H1 (cell line): ENCODE results near the gene GNB5. TPM values are rescaled to one million over a fixed set of nuclear protein-coding genes. Genes with fewer than 3 reads are reported as not detected.

Experiments
- CTCF ChIA-PET: fragments of 300-600 bp; sonication (Branson Sonifier 250); formaldehyde crosslinking; loops from one replicate; lab custom pipeline; 2021; ENCODE audit not compliant: partially characterized antibody; lab: Charles Lee
- POLR2A ChIA-PET: fragments of 300-600 bp; sonication (Branson Sonifier 250); formaldehyde crosslinking; loops from one replicate; lab custom pipeline; 2021; ENCODE audit warnings: inconsistent platforms; ENCODE audit not compliant: partially characterized antibody; lab: Charles Lee
- DNase-seq, 2 experiments: peaks; one replicate each; pipeline versions ENCODE4 v3.0.0 to v3.0.0-alpha.2; 2010 to 2022; ENCODE audit warnings: low spot score in 2 of 2, low read depth in 1 of 2, mixed read lengths in 1 of 2
- FAIRE-seq: peaks from 2 replicates; lab custom pipeline; 2011; peaks lifted over from hg19 to GRCh38; lab: Jason Lieb, UNC
- H2AFZ ChIP-seq: 2 replicates; pipeline ENCODE4 v1.8.1; 2012; ENCODE audit warnings: low read length, inconsistent platforms
- H2AK5ac ChIP-seq: 2 replicates; pipeline ENCODE4 v1.6.1; 2013; ENCODE audit warnings: low read depth, low read length
- H2BK120ac ChIP-seq: replicated peaks from 2 replicates; pipeline ENCODE3; 2013; ENCODE audit warnings: low read depth, low read length, inconsistent platforms
- H2BK12ac ChIP-seq: 2 replicates; pipeline ENCODE4 v1.6.1; 2013; ENCODE audit warnings: low read depth, low read length
- H2BK15ac ChIP-seq: 2 replicates; pipeline ENCODE4 v1.6.1; 2013; ENCODE audit warnings: low read length
- H2BK20ac ChIP-seq: 2 replicates; pipeline ENCODE4 v1.6.1; 2013; ENCODE audit warnings: low read length
- H2BK5ac ChIP-seq: 2 replicates; pipeline ENCODE4 v1.6.1; 2013; ENCODE audit warnings: low read depth, low read length
- H3K14ac ChIP-seq: 2 replicates; pipeline ENCODE4 v1.6.1; 2013; ENCODE audit warnings: inconsistent platforms; ENCODE audit not compliant: insufficient read length
- H3K18ac ChIP-seq: 2 replicates; pipeline ENCODE4 v1.6.1; 2013; ENCODE audit warnings: low read length; ENCODE audit errors: extremely low read depth
- H3K23ac ChIP-seq: 2 replicates; pipeline ENCODE4 v1.6.1; 2013; ENCODE audit warnings: inconsistent platforms; ENCODE audit not compliant: insufficient read length
- H3K23me2 ChIP-seq: 2 replicates; pipeline ENCODE4 v1.6.1; 2013; ENCODE audit warnings: low read depth, low read length
- H3K27ac ChIP-seq: 2 replicates; pipeline ENCODE4 v1.6.1; 2011; ENCODE audit warnings: low read depth, low read length, inconsistent platforms
- H3K27me3 ChIP-seq, 4 experiments: replicated peaks in 1 of 4; 1 replicate in 1 of 4; 2 replicates in 3 of 4; pipeline versions ENCODE4 v1.6.1 to v1.8.1; 2011 to 2013; ENCODE audit warnings: low read length in 3 of 4, mild to moderate bottlenecking in 3 of 4, inconsistent platforms in 2 of 4, mixed read lengths in 2 of 4, moderate library complexity in 1 of 4; ENCODE audit not compliant: control insufficient read depth in 3 of 4, insufficient read depth in 3 of 4; ENCODE audit errors: extremely low read depth in 1 of 4
- H3K36me3 ChIP-seq, 4 experiments: 2 replicates each; pipeline versions ENCODE4 v1.6.1 to v1.8.1; 2011 to 2013; ENCODE audit warnings: mild to moderate bottlenecking in 4 of 4, low read length in 3 of 4, moderate library complexity in 2 of 4, control low read depth in 1 of 4, inconsistent platforms in 1 of 4; ENCODE audit not compliant: insufficient read depth in 4 of 4, control insufficient read depth in 2 of 4
- H3K4ac ChIP-seq: replicated peaks from 2 replicates; pipeline ENCODE3; 2013; ENCODE audit warnings: low read length, low read depth, mixed read lengths, inconsistent platforms; ENCODE audit not compliant: insufficient read length
- H3K4me1 ChIP-seq, 4 experiments: replicated peaks in 1 of 4; 1 replicate in 1 of 4; 2 replicates in 3 of 4; pipeline versions ENCODE4 v1.6.1 to v1.8.1; 2011 to 2013; ENCODE audit warnings: low read length in 3 of 4, inconsistent platforms in 2 of 4, mixed read lengths in 1 of 4; ENCODE audit not compliant: insufficient read depth in 4 of 4, control insufficient read depth in 3 of 4
- H3K4me2 ChIP-seq, 2 experiments: 2 replicates each; pipeline versions ENCODE4 v1.6.1 to v1.8.1; 2011 to 2013; ENCODE audit warnings: low read depth in 2 of 2, low read length in 2 of 2, control low read depth in 1 of 2, inconsistent platforms in 1 of 2, mild to moderate bottlenecking in 1 of 2; ENCODE audit not compliant: insufficient read depth in 1 of 2
- H3K4me3 ChIP-seq, 4 experiments: fragments of 200-600, 300-600 bp in 1 of 4; sonication (generic), shearing (Covaris generic), sonication (Bioruptor Twin) in 1 of 4; 2 replicates each; pipeline versions ENCODE4 v1.5.1 to v1.8.1; 2011 to 2016; ENCODE audit warnings: low read length in 4 of 4, low read depth in 3 of 4, control low read depth in 2 of 4, inconsistent platforms in 2 of 4, mild to moderate bottlenecking in 2 of 4, mixed read lengths in 1 of 4, moderate library complexity in 1 of 4; ENCODE audit not compliant: insufficient read depth in 2 of 4; ENCODE audit errors: extremely low read depth in 1 of 4
- H3K56ac ChIP-seq: replicated peaks from 2 replicates; pipeline ENCODE3; 2013; ENCODE audit warnings: low read depth, mild to moderate bottlenecking, mixed read lengths, low read length, inconsistent platforms; ENCODE audit not compliant: insufficient read length
- H3K79me1 ChIP-seq: 2 replicates; pipeline ENCODE4 v1.6.1; 2013; ENCODE audit warnings: low read depth, low read length, control low read depth
- H3K79me2 ChIP-seq, 2 experiments: 2 replicates each; pipeline versions ENCODE4 v1.6.1 to v1.8.1; 2012 to 2013; ENCODE audit warnings: low read length in 2 of 2, mild to moderate bottlenecking in 2 of 2, inconsistent platforms in 1 of 2; ENCODE audit not compliant: insufficient read depth in 2 of 2, control insufficient read depth in 1 of 2
- H3K9ac ChIP-seq, 4 experiments: replicated peaks in 1 of 4; 1 replicate in 1 of 4; 2 replicates in 3 of 4; pipeline versions ENCODE4 v1.6.1 to v1.8.1; 2011 to 2013; ENCODE audit warnings: low read depth in 3 of 4, low read length in 3 of 4, control low read depth in 2 of 4, mild to moderate bottlenecking in 2 of 4, moderate library complexity in 2 of 4, inconsistent platforms in 1 of 4; ENCODE audit errors: extremely low read depth in 1 of 4
- H3K9me3 ChIP-seq, 2 experiments: 2 replicates each; pipeline versions ENCODE4 v1.6.1 to v1.8.1; 2012 to 2013; ENCODE audit warnings: mild to moderate bottlenecking in 2 of 2, moderate library complexity in 2 of 2, control low read depth in 1 of 2, inconsistent platforms in 1 of 2, low read depth in 1 of 2, low read length in 1 of 2, mixed read lengths in 1 of 2; ENCODE audit not compliant: insufficient read depth in 2 of 2
- H4K20me1 ChIP-seq, 2 experiments: replicated peaks in 1 of 2; 2 replicates each; pipeline versions ENCODE3 to v1.8.1; 2011 to 2013; ENCODE audit warnings: inconsistent platforms in 2 of 2, low read length in 2 of 2, mild to moderate bottlenecking in 1 of 2; ENCODE audit not compliant: insufficient read depth in 2 of 2, control insufficient read depth in 1 of 2
- H4K5ac ChIP-seq: 2 replicates; pipeline ENCODE4 v1.6.1; 2013; ENCODE audit warnings: low read length, low read depth, mixed read lengths, inconsistent platforms; ENCODE audit not compliant: insufficient read length
- H4K8ac ChIP-seq: 2 replicates; pipeline ENCODE4 v1.8.0; 2013; ENCODE audit warnings: mild to moderate bottlenecking, moderate library complexity, low read length, inconsistent platforms; ENCODE audit not compliant: insufficient read depth; ENCODE audit errors: extremely low read depth
- H4K91ac ChIP-seq: replicated peaks from 2 replicates; pipeline ENCODE3; 2013; ENCODE audit warnings: low read length, mixed read lengths, inconsistent platforms; ENCODE audit not compliant: insufficient read length
- BACH1 ChIP-seq: IDR thresholded peaks from 2 replicates; pipeline ENCODE4 v1.6.1; 2012; ENCODE audit warnings: low read length, improper control_type of control experiment
- GABPA ChIP-seq: IDR thresholded peaks from 2 replicates; pipeline ENCODE4 v1.6.1; 2011; ENCODE audit warnings: mild to moderate bottlenecking, low read length, moderate library complexity, borderline replicate concordance; ENCODE audit not compliant: insufficient read depth
- HDAC2 ChIP-seq, 2 experiments: fragments of 300-600 bp in 1 of 2; sonication (generic) in 1 of 2; IDR thresholded peaks; 2 replicates each; pipeline ENCODE4 v1.6.1; 2011 to 2012; ENCODE audit warnings: low read depth in 2 of 2, low read length in 2 of 2, mild to moderate bottlenecking in 2 of 2, moderate library complexity in 2 of 2, borderline replicate concordance in 1 of 2, inconsistent platforms in 1 of 2
- HDAC6 ChIP-seq: IDR thresholded peaks from one replicate; pipeline ENCODE4 v1.7.1; 2012; ENCODE audit warnings: low read depth, mild to moderate bottlenecking, inconsistent platforms, low read length, moderate library complexity
- JUND ChIP-seq: IDR thresholded peaks from 2 replicates; pipeline ENCODE4 v1.6.1; 2011; ENCODE audit warnings: mild to moderate bottlenecking, improper control_type of control experiment, low read length
- KDM1A ChIP-seq: fragments of 200-600, 300-600 bp; sonication (generic); IDR thresholded peaks from 2 replicates; pipeline ENCODE4 v1.7.1; 2016; ENCODE audit warnings: mild to moderate bottlenecking, low read length, borderline replicate concordance
- NRF1 ChIP-seq: IDR thresholded peaks from 2 replicates; pipeline ENCODE4 v1.6.1; 2011; ENCODE audit warnings: mild to moderate bottlenecking, low read depth, low read length, improper control_type of control experiment
- RAD21 ChIP-seq, 2 experiments: IDR thresholded peaks in 1 of 2; conservative IDR thresholded peaks in 1 of 2; 2 replicates each; pipeline ENCODE4 v1.6.1; 2011; ENCODE audit warnings: low read depth in 2 of 2, low read length in 2 of 2, improper control_type of control experiment in 1 of 2, inconsistent platforms in 1 of 2, mild to moderate bottlenecking in 1 of 2, moderate library complexity in 1 of 2
- RFX5 ChIP-seq: IDR thresholded peaks from 2 replicates; pipeline ENCODE4 v1.6.1; 2011; ENCODE audit warnings: low read depth, low read length, improper control_type of control experiment, borderline replicate concordance
- SIX5 ChIP-seq: IDR thresholded peaks from 2 replicates; pipeline ENCODE4 v1.6.1; 2011; ENCODE audit warnings: mild to moderate bottlenecking, low read depth, low read length
- SP1 ChIP-seq: IDR thresholded peaks from 2 replicates; pipeline ENCODE4 v1.6.1; 2011; ENCODE audit warnings: low read depth, low read length
- SUZ12 ChIP-seq: fragments of 200-600 bp; sonication (generic); IDR thresholded peaks from 2 replicates; pipeline ENCODE4 v1.6.1; 2012; ENCODE audit warnings: mild to moderate bottlenecking, inconsistent platforms, low read length, moderate library complexity, mixed read lengths
- TAF7 ChIP-seq: optimal IDR thresholded peaks from 2 replicates; pipeline ENCODE3; 2011; ENCODE audit warnings: low read depth, mild to moderate bottlenecking, inconsistent platforms, low read length, moderate library complexity, borderline replicate concordance
- TBP ChIP-seq: IDR thresholded peaks from 2 replicates; pipeline ENCODE4 v1.6.1; 2011; ENCODE audit warnings: low read depth, low read length, improper control_type of control experiment
- WGBS, 2 experiments: shearing (Covaris generic) in 1 of 2; methylation state at CpG; one replicate each; pipeline versions ENCODE4 v1.1.6 to v1.1.7; 2013 to 2015; ENCODE audit warnings: low lambda C conversion rate in 2 of 2, mixed read lengths in 2 of 2, inconsistent platforms in 1 of 2, low coverage in 1 of 2, missing lambda C conversion rate in 1 of 2; ENCODE audit not compliant: insufficient replicate concordance in 2 of 2, insufficient coverage in 1 of 2, insufficient read length in 1 of 2; ENCODE audit errors: extremely low coverage in 1 of 2, missing lambda C conversion rate in 1 of 2; 5-methylcytosine and 5-hydroxymethylcytosine counted together
- polyA plus RNA-seq, 7 experiments: library from polyadenylated mRNA; depleted of rRNA in 3 of 7; stranded (reverse) in 5 of 7; unstranded in 2 of 7; fragments of >200 nt in 5 of 7; fragments of 200-250 nt in 2 of 7; gene quantifications; 1 replicate in 5 of 7; 2 replicates in 1 of 7; 4 replicates in 1 of 7; pipeline versions ENCODE4 v1.2.1 to v1.2.3, GENCODE V29; 2011 to 2013; ENCODE audit warnings: missing spikeins in 2 of 7, mixed read lengths in 2 of 7
- total RNA-seq: library from RNA; stranded (reverse); fragmentation: NEBNext Ultra II Directional; extraction: Animal tissue kit (Norgen Biotek cat#: 25700); gene quantifications from 2 replicates; pipeline ENCODE4 v1.2.1, GENCODE V29; 2021

The GNB5 gene
- total and polyA plus RNA-seq, 2 of the 8 experiments (the other 6 are each of a cell fraction or from before 2014, with no cell fraction given): 21.7 to 42.5 TPM

GRCh38 chr15:52146261-52146660 lies 44.9 kb downstream of the GNB5 start:
- H3K9me3 ChIP-seq: no peaks in the 10 kb centered on the region
- H3K79me1 ChIP-seq: no peaks in the 10 kb centered on the region
- no peak overlapping the region for H2BK120ac ChIP-seq
- no peak overlapping the region for H2AFZ ChIP-seq
- H4K8ac ChIP-seq: no peak overlapping the region
- no peak overlapping the region for H4K5ac ChIP-seq
- DNase-seq (no peak), FAIRE-seq (no peak)
- no peaks in the 10 kb centered on the region for H3K23me2 ChIP-seq
- no peaks in the 10 kb centered on the region for H4K20me1 ChIP-seq
- no peak overlapping the region for H2BK15ac ChIP-seq
- no peaks in the 10 kb centered on the region for H3K4me1 ChIP-seq
- H3K56ac ChIP-seq: no peak overlapping the region
- H3K23ac ChIP-seq: no peak overlapping the region
- no peak overlapping the region for H2BK20ac ChIP-seq
- WGBS, 2 experiments: 91% methylated on average over 2 of the region's 2 CpGs; no CpG with 5 or more reads in 1 of the 2 experiments
- H3K27me3 ChIP-seq: no peaks in the 10 kb centered on the region
- H3K27ac ChIP-seq: no peak overlapping the region
- peaks cover 3 to 24% (median 19%) of the 10 kb centered on the region in 4 experiments; a peak in 6 of 8 replicates for H3K36me3 ChIP-seq
- no peak overlapping the region for H3K14ac ChIP-seq
- no peak overlapping the region for H2BK12ac ChIP-seq
- no peak overlapping the region for H3K18ac ChIP-seq
- H3K4me3 ChIP-seq: no peak overlapping the region
- H2AK5ac ChIP-seq: no peak overlapping the region
- no peak overlapping the region for H4K91ac ChIP-seq
- no peaks in the 10 kb centered on the region for H3K79me2 ChIP-seq
- ChIA-PET POLR2A (no interaction called here), CTCF (interaction anchor here (9.5 kb wide), 1 partner anchor 17 kb away, joined by 41 read pairs; no protein-coding TSS in a partner anchor)
- H3K4me2 ChIP-seq: no peak overlapping the region
- H3K4ac ChIP-seq: no peak overlapping the region
- H3K9ac ChIP-seq: no peak overlapping the region
- no peak overlapping the region for H2BK5ac ChIP-seq
- TF ChIP-seq HDAC6 (no peak), SIX5 (no peak), BACH1 (no peak), TBP (no peak), JUND (no peak), HDAC2 (IDR thresholded peaks at IDR 0.05; ENCODE audit: borderline replicate concordance in 1 of 2, low read depth in 2 of 2, low read length in 2 of 2) (no peak), TAF7 (no peak), SUZ12 (no peak), RFX5 (no peak), SP1 (no peak), GABPA (no peak), RAD21 (IDR thresholded peaks at IDR 0.05 in 1 of 2, conservative IDR thresholded peaks at IDR 0.05 in 1 of 2; ENCODE audit: low read depth in 2 of 2, low read length in 2 of 2) (no peak), KDM1A (no peak), NRF1 (no peak)
